ENCODE results near the gene IPP.
A peak's percentile ranks its signal among the peaks of the same experiment; 100 is the strongest.

GRCh38 chr1:45686288-45687013, 64.0 kb downstream of the IPP start, which contains the start of gene GPBP1L1:
- peak in 3 of 11 experiments; percentile 1 to 28 (median 25) for TF ChIP-seq CTCF (IDR thresholded peaks at IDR 0.05 in 8 of 11, conservative IDR thresholded peaks at IDR 0.05 in 3 of 11)
- TF ChIP-seq POLR2AphosphoS5 (IDR thresholded peaks at IDR 0.05) = peak; percentile 85 to 91 (median 88)
- TF ChIP-seq POLR2A (IDR thresholded peaks at IDR 0.05) = peak in 1 of 3 donors; percentile 33
